Kidney epithelial cell (primary cell): ENCODE measurements around the gene PALM. TPM values are rescaled to one million over a fixed set of nuclear protein-coding genes. Genes with fewer than 3 reads are reported as not detected.

Experiments used
- DNase-seq: peaks from one replicate; pipeline ENCODE4 v3.0.0-alpha.2; 2010; ENCODE audit warnings: low read depth
- H3K27me3 ChIP-seq: 2 replicates; pipeline ENCODE4 v1.6.0; 2011; ENCODE audit warnings: low read length; ENCODE audit not compliant: control insufficient read depth, insufficient read depth
- H3K36me3 ChIP-seq: 2 replicates; pipeline ENCODE4 v1.5.1; 2011; ENCODE audit warnings: low read length; ENCODE audit not compliant: control insufficient read depth, insufficient read depth
- H3K4me3 ChIP-seq: 2 replicates; pipeline ENCODE4 v1.5.1; 2011; ENCODE audit warnings: low read depth, mild to moderate bottlenecking, control low read depth, low read length
- total RNA-seq: library from RNA; depleted of rRNA; stranded (reverse); fragments of >200 nt; gene quantifications from 2 replicates; pipeline ENCODE4 v1.2.3, GENCODE V29; 2015
- TF ChIP-seq, protein P1 (sequence below): IDR thresholded peaks from 2 replicates; pipeline ENCODE4 v1.5.1; 2011; ENCODE audit warnings: mild to moderate bottlenecking, moderate library complexity, low read length, control low read depth, inconsistent platforms; ENCODE audit not compliant: insufficient read depth, poor library complexity, severe bottlenecking

Gene PALM
- total RNA-seq, 1 donor from 2014 or later, result 49.8 TPM

DNA sequence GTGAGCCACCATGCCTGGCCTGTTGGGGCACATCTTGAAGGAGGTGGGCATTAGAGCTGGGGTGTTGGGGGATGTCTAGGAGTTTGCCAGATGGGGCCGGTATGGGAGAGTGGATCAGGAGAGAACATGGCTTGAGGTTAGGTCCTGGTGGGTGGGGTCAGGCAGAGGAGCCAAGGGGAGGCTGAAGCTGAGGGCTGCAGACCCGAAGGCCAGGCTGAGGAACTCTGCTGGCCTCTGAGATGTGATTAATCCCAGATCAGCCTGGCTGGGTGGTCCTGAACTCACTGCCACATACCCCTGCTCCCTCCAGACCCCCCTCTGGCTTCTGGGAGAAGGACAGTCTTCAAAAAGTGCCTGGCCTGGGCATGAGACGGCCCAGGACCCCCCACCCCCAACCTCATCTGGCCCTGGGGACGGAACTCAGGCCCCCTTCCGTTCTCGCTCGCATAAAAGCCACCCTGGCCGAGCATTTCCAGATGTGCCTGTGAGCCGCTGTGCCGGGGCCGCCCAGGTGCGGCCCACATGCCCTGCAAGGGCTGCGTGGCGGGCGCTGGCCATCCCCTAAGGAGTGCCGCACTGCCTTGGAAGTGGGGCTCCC, 29.8 kb upstream of the PALM start:
- H3K36me3 ChIP-seq, result peaks cover 4% of the 10 kb centered on the region
- no peak for DNase-seq
- TF ChIP-seq, protein P1, sequence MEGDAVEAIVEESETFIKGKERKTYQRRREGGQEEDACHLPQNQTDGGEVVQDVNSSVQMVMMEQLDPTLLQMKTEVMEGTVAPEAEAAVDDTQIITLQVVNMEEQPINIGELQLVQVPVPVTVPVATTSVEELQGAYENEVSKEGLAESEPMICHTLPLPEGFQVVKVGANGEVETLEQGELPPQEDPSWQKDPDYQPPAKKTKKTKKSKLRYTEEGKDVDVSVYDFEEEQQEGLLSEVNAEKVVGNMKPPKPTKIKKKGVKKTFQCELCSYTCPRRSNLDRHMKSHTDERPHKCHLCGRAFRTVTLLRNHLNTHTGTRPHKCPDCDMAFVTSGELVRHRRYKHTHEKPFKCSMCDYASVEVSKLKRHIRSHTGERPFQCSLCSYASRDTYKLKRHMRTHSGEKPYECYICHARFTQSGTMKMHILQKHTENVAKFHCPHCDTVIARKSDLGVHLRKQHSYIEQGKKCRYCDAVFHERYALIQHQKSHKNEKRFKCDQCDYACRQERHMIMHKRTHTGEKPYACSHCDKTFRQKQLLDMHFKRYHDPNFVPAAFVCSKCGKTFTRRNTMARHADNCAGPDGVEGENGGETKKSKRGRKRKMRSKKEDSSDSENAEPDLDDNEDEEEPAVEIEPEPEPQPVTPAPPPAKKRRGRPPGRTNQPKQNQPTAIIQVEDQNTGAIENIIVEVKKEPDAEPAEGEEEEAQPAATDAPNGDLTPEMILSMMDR, result no peak
- peak overlapping the region; percentile 45 for H3K4me3 ChIP-seq
- H3K27me3 ChIP-seq, result no peaks in the 10 kb centered on the region

DNA sequence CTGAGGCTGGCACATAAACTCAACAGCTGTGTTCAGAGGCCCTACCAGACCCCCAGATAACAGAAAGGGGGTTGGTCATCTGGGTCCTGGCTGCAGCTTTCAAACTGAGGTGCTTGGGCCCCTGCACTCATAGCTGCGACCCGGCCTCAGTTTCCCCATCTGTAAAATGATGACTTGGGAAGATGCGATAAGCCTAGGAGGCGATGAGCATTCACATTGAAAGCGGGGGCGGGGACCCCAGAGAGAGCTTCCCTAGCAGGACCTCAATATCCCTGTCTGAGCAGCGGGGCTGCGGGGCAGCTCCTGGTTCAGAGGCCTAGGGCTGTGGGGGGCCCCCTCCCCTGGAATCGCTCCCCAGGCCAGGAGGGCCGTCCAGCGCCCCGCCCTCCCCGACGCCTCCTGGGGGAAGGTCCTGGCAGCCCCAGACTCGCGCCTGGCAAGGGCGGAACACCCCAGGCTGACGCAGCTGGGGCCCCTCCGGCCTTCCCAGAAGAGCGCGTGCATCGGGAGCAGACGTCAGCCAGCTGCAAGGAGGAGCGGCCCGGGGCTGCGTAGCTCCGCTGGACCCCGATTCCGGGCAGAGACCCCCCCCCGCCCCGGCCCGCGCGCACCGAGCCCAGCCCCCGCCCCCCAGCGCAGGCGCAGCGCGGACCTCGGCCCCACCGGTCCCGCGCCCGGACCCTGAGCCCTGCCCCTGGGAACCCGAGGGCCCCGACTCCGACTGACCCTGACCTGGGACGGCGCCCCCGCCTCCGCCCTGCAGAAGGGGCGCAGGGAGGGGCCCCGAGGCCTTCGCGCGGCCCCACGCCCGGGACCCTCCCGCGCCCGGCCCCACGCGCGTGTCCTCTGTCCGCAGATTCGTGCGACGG, 29.1 kb upstream of the PALM start:
- TF ChIP-seq, protein P1, result no peak
- DNase-seq, result no peak
- Histone ChIP-seq H3K27me3 (no peaks in the 10 kb centered on the region), H3K36me3 (peaks cover 4% of the 10 kb centered on the region), H3K4me3 (peak overlapping the region; percentile 45)

DNA sequence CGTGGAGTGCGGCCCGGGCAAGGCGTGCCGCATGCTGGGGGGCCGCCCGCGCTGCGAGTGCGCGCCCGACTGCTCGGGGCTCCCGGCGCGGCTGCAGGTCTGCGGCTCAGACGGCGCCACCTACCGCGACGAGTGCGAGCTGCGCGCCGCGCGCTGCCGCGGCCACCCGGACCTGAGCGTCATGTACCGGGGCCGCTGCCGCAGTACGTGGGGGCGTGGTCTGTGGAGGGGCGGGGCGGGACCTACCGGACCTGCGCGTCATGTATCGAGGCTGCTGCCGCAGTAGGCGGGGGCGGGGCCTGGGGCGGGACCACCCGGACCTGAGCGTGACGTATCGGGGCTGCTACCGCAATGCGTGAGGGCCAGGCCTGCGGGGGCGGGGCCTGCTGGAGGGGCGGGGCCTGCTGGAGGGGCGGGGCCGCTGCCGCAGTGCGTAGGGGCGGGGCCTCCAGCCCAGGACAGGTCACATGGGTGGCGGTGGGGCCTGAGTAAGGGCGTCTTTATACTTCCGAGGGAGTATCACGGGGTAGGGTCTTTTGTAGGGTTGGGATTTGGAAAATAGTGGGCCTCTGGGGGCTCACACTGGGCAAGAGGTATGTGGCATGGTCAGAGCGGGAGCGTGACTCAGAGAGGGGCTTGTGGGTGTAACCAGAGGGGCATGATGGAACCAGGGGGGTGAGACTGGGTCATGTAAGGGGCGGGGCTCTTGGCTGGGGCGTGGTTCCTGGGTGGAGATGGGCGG, 28.3 kb upstream of the PALM start:
- peak; percentile 86 for DNase-seq
- Histone ChIP-seq H3K27me3 (no peaks in the 10 kb centered on the region), H3K36me3 (peaks cover 4% of the 10 kb centered on the region), H3K4me3 (peak overlapping the region; percentile 45)
- TF ChIP-seq, protein P1, result no peak

DNA sequence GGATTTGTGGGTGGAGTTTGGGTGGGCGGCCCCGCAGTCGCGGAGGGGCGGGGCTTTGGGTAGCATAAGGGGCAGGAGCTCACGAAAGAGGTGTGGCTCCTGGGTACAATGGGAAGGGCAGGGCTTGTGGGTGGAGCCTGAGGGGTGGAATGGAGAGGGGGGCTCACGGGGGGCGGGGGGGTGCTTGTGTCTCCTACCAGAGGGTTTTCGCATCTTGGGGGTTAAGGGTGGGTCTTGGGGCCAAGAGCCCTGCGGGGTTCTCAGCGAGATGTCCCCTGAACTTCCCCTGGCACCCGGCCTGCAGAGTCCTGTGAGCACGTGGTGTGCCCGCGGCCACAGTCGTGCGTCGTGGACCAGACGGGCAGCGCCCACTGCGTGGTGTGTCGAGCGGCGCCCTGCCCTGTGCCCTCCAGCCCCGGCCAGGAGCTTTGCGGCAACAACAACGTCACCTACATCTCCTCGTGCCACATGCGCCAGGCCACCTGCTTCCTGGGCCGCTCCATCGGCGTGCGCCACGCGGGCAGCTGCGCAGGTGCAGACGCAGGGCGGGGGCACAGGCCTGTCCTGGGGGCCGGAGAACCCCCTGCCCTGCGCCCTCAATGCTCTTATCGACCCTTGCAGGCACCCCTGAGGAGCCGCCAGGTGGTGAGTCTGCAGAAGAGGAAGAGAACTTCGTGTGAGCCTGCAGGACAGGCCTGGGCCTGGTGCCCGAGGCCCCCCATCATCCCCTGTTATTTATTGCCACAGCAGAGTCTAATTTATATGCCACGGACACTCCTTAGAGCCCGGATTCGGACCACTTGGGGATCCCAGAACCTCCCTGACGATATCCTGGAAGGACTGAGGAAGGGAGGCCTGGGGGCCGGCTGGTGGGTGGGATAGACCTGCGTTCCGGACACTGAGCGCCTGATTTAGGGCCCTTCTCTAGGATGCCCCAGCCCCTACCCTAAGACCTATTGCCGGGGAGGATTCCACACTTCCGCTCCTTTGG, 27.4 kb upstream of the PALM start:
- DNase-seq, result no peak
- peak overlapping the region; percentile 42 for H3K4me3 ChIP-seq
- H3K36me3 ChIP-seq, result peaks cover 4% of the 10 kb centered on the region
- H3K27me3 ChIP-seq, result no peaks in the 10 kb centered on the region
- TF ChIP-seq, protein P1, result no peak

DNA sequence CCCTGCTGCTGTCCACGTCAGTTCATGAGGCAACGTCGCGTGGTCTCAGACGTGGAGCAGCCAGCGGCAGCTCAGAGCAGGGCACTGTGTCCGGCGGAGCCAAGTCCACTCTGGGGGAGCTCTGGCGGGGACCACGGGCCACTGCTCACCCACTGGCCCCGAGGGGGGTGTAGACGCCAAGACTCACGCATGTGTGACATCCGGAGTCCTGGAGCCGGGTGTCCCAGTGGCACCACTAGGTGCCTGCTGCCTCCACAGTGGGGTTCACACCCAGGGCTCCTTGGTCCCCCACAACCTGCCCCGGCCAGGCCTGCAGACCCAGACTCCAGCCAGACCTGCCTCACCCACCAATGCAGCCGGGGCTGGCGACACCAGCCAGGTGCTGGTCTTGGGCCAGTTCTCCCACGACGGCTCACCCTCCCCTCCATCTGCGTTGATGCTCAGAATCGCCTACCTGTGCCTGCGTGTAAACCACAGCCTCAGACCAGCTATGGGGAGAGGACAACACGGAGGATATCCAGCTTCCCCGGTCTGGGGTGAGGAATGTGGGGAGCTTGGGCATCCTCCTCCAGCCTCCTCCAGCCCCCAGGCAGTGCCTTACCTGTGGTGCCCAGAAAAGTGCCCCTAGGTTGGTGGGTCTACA, 25.9 kb upstream of the PALM start:
- Histone ChIP-seq H3K36me3 (peaks cover 4% of the 10 kb centered on the region), H3K4me3 (no peak overlapping the region), H3K27me3 (no peaks in the 10 kb centered on the region)
- TF ChIP-seq, protein P1, result no peak
- no peak for DNase-seq
